HEK293T (cell line): ENCODE results near the gene MRNIP.

Experiments
- CTCF ChIA-PET: fragments of 350-600 bp; formaldehyde crosslinking; extraction: SDS; loops from one replicate; lab custom pipeline; 2021; ENCODE audit warnings: antibody characterized with exemption, inconsistent platforms; lab: Yijun Ruan, JAX
- POLR2A ChIA-PET: fragments of 350-600 bp; formaldehyde crosslinking; extraction: SDS; loops from one replicate; lab custom pipeline; 2020; ENCODE audit warnings: antibody characterized with exemption, inconsistent platforms; lab: Yijun Ruan, JAX
- DNase-seq: peaks from one replicate; pipeline ENCODE4 v3.0.0; 2012; ENCODE audit warnings: mixed read lengths; ENCODE audit errors: extremely low spot score
- ARNT ChIP-seq: fragments of 450-650 bp; IDR thresholded peaks from 2 replicates; pipeline ENCODE4 v1.6.1; 2017; ENCODE audit warnings: mild to moderate bottlenecking
- BHLHE40 ChIP-seq: fragments of 450-650 bp; IDR thresholded peaks from 2 replicates; pipeline ENCODE4 v1.6.1; 2016; ENCODE audit warnings: mild to moderate bottlenecking, moderate library complexity, borderline replicate concordance
- CTBP1 ChIP-seq: fragments of 450-650 bp; IDR thresholded peaks from 2 replicates; pipeline ENCODE4 v1.6.1; 2016; ENCODE audit warnings: borderline replicate concordance
- ELF4 ChIP-seq: fragments of 450-650 bp; IDR thresholded peaks from 2 replicates; pipeline ENCODE4 v1.6.1; 2017; ENCODE audit warnings: antibody characterized with exemption
- FOXA1 ChIP-seq: fragments of 450-650 bp; IDR thresholded peaks from 2 replicates; pipeline ENCODE4 v1.6.1; 2016; ENCODE audit warnings: mild to moderate bottlenecking
- FOXK2 ChIP-seq: fragments of 450-650 bp; IDR thresholded peaks from 2 replicates; pipeline ENCODE4 v1.6.1; 2016; ENCODE audit warnings: mild to moderate bottlenecking
- FOXM1 ChIP-seq: fragments of 450-650 bp; IDR thresholded peaks from 2 replicates; pipeline ENCODE4 v1.6.1; 2017; ENCODE audit warnings: mild to moderate bottlenecking, borderline replicate concordance
- HDGF ChIP-seq: fragments of 450-650 bp; IDR thresholded peaks from 2 replicates; pipeline ENCODE4 v1.6.1; 2017; ENCODE audit warnings: antibody characterized with exemption, borderline replicate concordance
- L3MBTL2 ChIP-seq: fragments of 450-650 bp; conservative IDR thresholded peaks from 2 replicates; pipeline ENCODE4 v1.6.1; 2016; ENCODE audit warnings: mild to moderate bottlenecking
- LEF1 ChIP-seq: fragments of 450-650 bp; IDR thresholded peaks from 2 replicates; pipeline ENCODE4 v1.6.1; 2017; ENCODE audit warnings: mild to moderate bottlenecking, borderline replicate concordance
- NFRKB ChIP-seq: fragments of 450-650 bp; IDR thresholded peaks from 2 replicates; pipeline ENCODE4 v1.6.1; 2016; ENCODE audit warnings: mild to moderate bottlenecking, moderate library complexity
- PKNOX1 ChIP-seq: fragments of 450-650 bp; IDR thresholded peaks from 2 replicates; pipeline ENCODE4 v1.6.1; 2016
- SP1 ChIP-seq: fragments of 450-650 bp; IDR thresholded peaks from 2 replicates; pipeline ENCODE4 v1.6.1; 2017
- SUZ12 ChIP-seq: fragments of 450-650 bp; IDR thresholded peaks from 2 replicates; pipeline ENCODE4 v1.6.1; 2016; ENCODE audit warnings: mild to moderate bottlenecking
- TARDBP ChIP-seq: fragments of 450-650 bp; IDR thresholded peaks from 2 replicates; pipeline ENCODE4 v1.6.1; 2016
- ZNF384 ChIP-seq: fragments of 450-650 bp; IDR thresholded peaks from 2 replicates; pipeline ENCODE4 v1.6.1; 2016

MRNIP gene

GRCh38 chr5:179866241-179867078, 7.8 kb upstream of the MRNIP start:
- no peak for DNase-seq
- ChIA-PET CTCF (no interaction called here), POLR2A (no interaction called here)
- no peak for TF ChIP-seq ARNT
- no peak for TF ChIP-seq TARDBP
- TF ChIP-seq FOXM1 = no peak
- no peak for TF ChIP-seq CTBP1
- TF ChIP-seq NFRKB = no peak

GRCh38 chr5:179865491-179866240, 7.0 kb upstream of the MRNIP start:
- DNase-seq = no peak
- POLR2A ChIA-PET = no interaction called here
- CTCF ChIA-PET = interaction anchor here (0.5 kb wide), 1 partner anchor 229 kb away, joined by 3 read pairs; no protein-coding TSS in a partner anchor
- TF ChIP-seq TARDBP (no peak), ZNF384 (no peak), PKNOX1 (no peak), SUZ12 (no peak)

- TF ChIP-seq LEF1 (no peak), HDGF (no peak), ZNF384 (no peak), PKNOX1 (no peak), TARDBP (no peak)
- ChIA-PET POLR2A (no interaction called here), CTCF (no interaction called here)
- DNase-seq = no peak
These were observed 6.1 kb upstream of the MRNIP start for GRCh38 chr5:179864686-179865085.

GRCh38 chr5:179863449-179864085, 5.0 kb upstream of the MRNIP start:
- CTCF ChIA-PET = no interaction called here
- POLR2A ChIA-PET = no interaction called here
- TF ChIP-seq PKNOX1 = no peak
- no peak for TF ChIP-seq NFRKB
- no peak for TF ChIP-seq SP1
- no peak for TF ChIP-seq LEF1
- no peak for TF ChIP-seq SUZ12
- TF ChIP-seq FOXK2 = no peak
- no peak for DNase-seq

GRCh38 chr5:179862891-179863290, 4.3 kb upstream of the MRNIP start:
- POLR2A ChIA-PET = no interaction called here
- TF ChIP-seq PKNOX1 (no peak), CTBP1 (no peak), NFRKB (no peak), LEF1 (no peak), L3MBTL2 (no peak)
- no peak for DNase-seq
- CTCF ChIA-PET = no interaction called here

- DNase-seq = no peak
- CTCF ChIA-PET = interaction anchor here (0.6 kb wide), 1 partner anchor 19 kb away, joined by 3 read pairs; no protein-coding TSS in a partner anchor
- TF ChIP-seq LEF1 = no peak
- TF ChIP-seq SUZ12 = no peak
- TF ChIP-seq FOXA1 = no peak
- no peak for TF ChIP-seq FOXM1
- TF ChIP-seq TARDBP = no peak
- no peak for TF ChIP-seq FOXK2
- TF ChIP-seq SP1 = no peak
- no peak for TF ChIP-seq PKNOX1
- no peak for TF ChIP-seq BHLHE40
- TF ChIP-seq HDGF = no peak
- TF ChIP-seq ARNT = no peak
- TF ChIP-seq ELF4 = no peak
- TF ChIP-seq NFRKB = no peak
- TF ChIP-seq L3MBTL2 = no peak
- TF ChIP-seq CTBP1 = no peak
- TF ChIP-seq ZNF384 = no peak
- POLR2A ChIA-PET = no interaction called here
These were observed 3.7 kb upstream of the MRNIP start for GRCh38 chr5:179862296-179862695.
